Hepatocyte (in vitro differentiated cells): ENCODE results near the gene NEDD4L. TPM values are rescaled to one million over a fixed set of nuclear protein-coding genes. Genes with fewer than 3 reads are reported as not detected.

Experiments used
- DNase-seq: peaks from one replicate; pipeline ENCODE4 v3.0.0-alpha.2; 2016; ENCODE audit warnings: low spot score
- H2AFZ ChIP-seq: fragments of 200-600 bp; sonication (generic); 2 replicates; pipeline ENCODE4 v1.6.0; 2016; ENCODE audit warnings: antibody characterized with exemption, mild to moderate bottlenecking
- H3K27ac ChIP-seq: fragments of 200-600 bp; sonication (generic); 2 replicates; pipeline ENCODE4 v1.5.1; 2016; ENCODE audit warnings: mild to moderate bottlenecking
- H3K27me3 ChIP-seq: fragments of 200-600 bp; sonication (generic); 2 replicates; pipeline ENCODE4 v1.6.1; 2016
- H3K36me3 ChIP-seq: fragments of 200-600 bp; sonication (generic); replicated peaks from 2 replicates; pipeline ENCODE4 v1.5.1; 2016; ENCODE audit warnings: low read depth; ENCODE audit not compliant: insufficient read depth
- H3K4me1 ChIP-seq: fragments of 200-600 bp; sonication (generic); 2 replicates; pipeline ENCODE4 v1.5.1; 2016; ENCODE audit warnings: mild to moderate bottlenecking, moderate library complexity; ENCODE audit not compliant: insufficient read depth
- H3K4me2 ChIP-seq: fragments of 200-600 bp; sonication (generic); 2 replicates; pipeline ENCODE4 v1.6.0; 2016
- H3K4me3 ChIP-seq: fragments of 200-600 bp; sonication (generic); 2 replicates; pipeline ENCODE4 v1.5.1; 2016; ENCODE audit warnings: mild to moderate bottlenecking
- H3K79me2 ChIP-seq: fragments of 200-600 bp; sonication (generic); 2 replicates; pipeline ENCODE4 v1.6.0; 2017; ENCODE audit warnings: mild to moderate bottlenecking
- H3K9me2 ChIP-seq: fragments of 200-600 bp; sonication (generic); replicated peaks from 2 replicates; pipeline ENCODE4 v1.6.0; 2017; ENCODE audit warnings: mild to moderate bottlenecking; ENCODE audit not compliant: insufficient read depth
- H3K9me3 ChIP-seq: fragments of 200-600 bp; sonication (generic); 2 replicates; pipeline ENCODE4 v1.5.1; 2016; ENCODE audit warnings: low read depth, mild to moderate bottlenecking
- H4K20me1 ChIP-seq: fragments of 200-600 bp; sonication (generic); 2 replicates; pipeline ENCODE4 v1.6.0; 2016; ENCODE audit warnings: mild to moderate bottlenecking; ENCODE audit not compliant: insufficient read depth, poor library complexity, severe bottlenecking
- CTCF ChIP-seq: fragments of 200-600 bp; sonication (generic); IDR thresholded peaks from 2 replicates; pipeline ENCODE4 v1.5.1; 2016; ENCODE audit warnings: antibody characterized with exemption, mild to moderate bottlenecking; ENCODE audit not compliant: poor library complexity
- EZH2 ChIP-seq: fragments of 200-600 bp; sonication (generic); IDR thresholded peaks from 2 replicates; pipeline ENCODE4 v1.6.1; 2016; ENCODE audit warnings: antibody characterized with exemption, mild to moderate bottlenecking, borderline replicate concordance
- EZH2phosphoT487 ChIP-seq: fragments of 200-600 bp; sonication (generic); IDR thresholded peaks from one replicate; pipeline ENCODE4 v1.6.1; 2018; ENCODE audit warnings: antibody characterized with exemption, mild to moderate bottlenecking, low read depth, moderate library complexity; ENCODE audit not compliant: unreplicated experiment, severe bottlenecking
- WGBS: methylation state at CpG from one replicate; pipeline ENCODE4 v1.1.6; 2016; ENCODE audit warnings: low lambda C conversion rate; ENCODE audit errors: missing lambda C conversion rate; 5-methylcytosine and 5-hydroxymethylcytosine counted together
- polyA plus RNA-seq: library from polyadenylated mRNA; unstranded; fragments of >200 nt; fragmentation: Nextera tagmentation; extraction: Ambion mirVana; gene quantifications from 2 replicates; pipeline ENCODE4 v1.2.1, GENCODE V29; 2016
- total RNA-seq: library from RNA; depleted of rRNA; stranded (reverse); fragments of >200 nt; gene quantifications from 2 replicates; pipeline ENCODE4 v1.2.3, GENCODE V29; 2014

Gene NEDD4L
- total and polyA plus RNA-seq, 2 experiments from 2014 or later = 104 to 140 TPM

GRCh38 chr18:58405107-58405898 is 361.3 kb downstream of the NEDD4L start:
- H3K4me2 ChIP-seq = no peak overlapping the region
- no peaks in the 10 kb centered on the region for H3K36me3 ChIP-seq
- no peak for DNase-seq
- TF ChIP-seq EZH2 = no peak
- no peak for TF ChIP-seq EZH2phosphoT487
- TF ChIP-seq CTCF = no peak
- H3K27ac ChIP-seq = no peak overlapping the region
- no peaks in the 10 kb centered on the region for H4K20me1 ChIP-seq
- H3K9me3 ChIP-seq = no peaks in the 10 kb centered on the region
- H3K4me3 ChIP-seq = no peak overlapping the region
- no peaks in the 10 kb centered on the region for H3K27me3 ChIP-seq
- H3K4me1 ChIP-seq = peaks cover 25% of the 10 kb centered on the region
- no peaks in the 10 kb centered on the region for H3K9me2 ChIP-seq
- H3K79me2 ChIP-seq = no peaks in the 10 kb centered on the region
- H2AFZ ChIP-seq = no peak overlapping the region
- 97% methylated on average over 16 of the region's 16 CpGs for WGBS

- Histone ChIP-seq H4K20me1 (no peaks in the 10 kb centered on the region), H3K79me2 (no peaks in the 10 kb centered on the region), H3K4me3 (no peak overlapping the region), H3K27me3 (no peaks in the 10 kb centered on the region), H3K9me3 (no peaks in the 10 kb centered on the region), H3K27ac (peak overlapping the region; percentile 91), H3K36me3 (no peaks in the 10 kb centered on the region), H2AFZ (no peak overlapping the region), H3K4me1 (peaks cover 16% of the 10 kb centered on the region), H3K9me2 (no peaks in the 10 kb centered on the region), H3K4me2 (no peak overlapping the region)
- DNase-seq = peak; percentile 68
- whole genome bisulfite sequencing = 51% methylated on average over 7 of the region's 7 CpGs
- TF ChIP-seq CTCF = no peak
- TF ChIP-seq EZH2 = no peak
Observed at GRCh38 chr18:58407263-58407648, 363.2 kb downstream of the NEDD4L start.

- TF ChIP-seq EZH2 (no peak), EZH2phosphoT487 (no peak), CTCF (no peak)
- no peaks in the 10 kb centered on the region for H4K20me1 ChIP-seq
- H2AFZ ChIP-seq = no peak overlapping the region
- H3K4me3 ChIP-seq = no peak overlapping the region
- no peaks in the 10 kb centered on the region for H3K27me3 ChIP-seq
- H3K9me3 ChIP-seq = no peaks in the 10 kb centered on the region
- 67% methylated on average over 6 of the region's 6 CpGs for WGBS
- H3K36me3 ChIP-seq = no peaks in the 10 kb centered on the region
- H3K4me2 ChIP-seq = peak overlapping the region; percentile 0
- H3K79me2 ChIP-seq = no peaks in the 10 kb centered on the region
- peak; percentile 68 for DNase-seq
- H3K4me1 ChIP-seq = peaks cover 12% of the 10 kb centered on the region
- H3K9me2 ChIP-seq = no peaks in the 10 kb centered on the region
- H3K27ac ChIP-seq = peak overlapping the region; percentile 91
Observed at GRCh38 chr18:58407649-58408407, 363.8 kb downstream of the NEDD4L start.
